Thyroid gland (tissue), 4 donors: Measurements from ENCODE around the gene TYSND1.

Experiments
- POLR2A ChIP-seq, 2 donors: fragments of 450-650 bp; IDR thresholded peaks; one replicate each; pipeline ENCODE4 v1.6.1; 2017; ENCODE audit warnings: antibody characterized with exemption in 2 of 2, mild to moderate bottlenecking in 2 of 2, moderate library complexity in 1 of 2
- TF ChIP-seq, protein P1 (sequence below), 6 experiments: fragments of 200-600 bp in 3 of 6; fragments of 450-650 bp in 3 of 6; sonication (generic) in 3 of 6; IDR thresholded peaks; one replicate each; pipeline ENCODE4 v1.5.1; 2016 to 2019; ENCODE audit warnings: antibody characterized with exemption in 6 of 6, mild to moderate bottlenecking in 2 of 6, inconsistent platforms in 1 of 6, moderate library complexity in 1 of 6

DNA sequence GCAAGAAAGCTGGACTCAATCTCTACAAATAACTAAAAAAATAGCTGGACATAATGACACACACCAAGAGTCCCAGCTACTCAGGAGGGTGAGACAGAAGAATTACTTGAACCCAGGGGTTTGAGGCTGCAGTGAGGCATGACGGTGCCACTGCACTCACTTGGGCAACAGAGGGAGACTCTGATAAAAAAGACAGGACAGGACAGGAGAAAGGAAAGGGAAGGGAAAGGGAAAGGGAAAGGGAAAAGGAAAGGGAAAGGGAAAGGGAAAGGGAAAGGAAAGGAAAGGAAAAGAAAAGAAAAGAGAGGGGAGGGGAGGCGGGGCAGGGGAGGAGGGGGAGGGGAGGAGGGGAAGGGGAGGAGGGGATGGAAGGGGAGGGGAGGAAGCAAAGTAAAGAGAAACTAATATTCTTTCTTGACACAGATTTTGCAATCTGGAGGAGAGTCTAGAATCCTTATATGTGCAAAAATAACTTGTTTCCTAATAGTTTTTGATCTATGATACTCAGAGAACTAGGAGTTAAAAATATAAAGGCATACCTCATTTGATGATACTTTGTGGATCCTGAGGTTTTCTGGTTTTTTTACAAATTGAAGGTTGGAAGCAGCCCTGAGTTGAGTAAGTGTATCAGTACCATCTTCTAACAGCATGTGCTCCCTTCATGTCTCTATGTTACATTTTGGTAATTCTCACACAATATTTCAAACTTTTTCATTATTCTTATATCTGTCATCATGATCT, 15.8 kb upstream of the TYSND1 start:
- no peak for TF ChIP-seq POLR2A (IDR thresholded peaks at IDR 0.05)
- TF ChIP-seq, protein P1, sequence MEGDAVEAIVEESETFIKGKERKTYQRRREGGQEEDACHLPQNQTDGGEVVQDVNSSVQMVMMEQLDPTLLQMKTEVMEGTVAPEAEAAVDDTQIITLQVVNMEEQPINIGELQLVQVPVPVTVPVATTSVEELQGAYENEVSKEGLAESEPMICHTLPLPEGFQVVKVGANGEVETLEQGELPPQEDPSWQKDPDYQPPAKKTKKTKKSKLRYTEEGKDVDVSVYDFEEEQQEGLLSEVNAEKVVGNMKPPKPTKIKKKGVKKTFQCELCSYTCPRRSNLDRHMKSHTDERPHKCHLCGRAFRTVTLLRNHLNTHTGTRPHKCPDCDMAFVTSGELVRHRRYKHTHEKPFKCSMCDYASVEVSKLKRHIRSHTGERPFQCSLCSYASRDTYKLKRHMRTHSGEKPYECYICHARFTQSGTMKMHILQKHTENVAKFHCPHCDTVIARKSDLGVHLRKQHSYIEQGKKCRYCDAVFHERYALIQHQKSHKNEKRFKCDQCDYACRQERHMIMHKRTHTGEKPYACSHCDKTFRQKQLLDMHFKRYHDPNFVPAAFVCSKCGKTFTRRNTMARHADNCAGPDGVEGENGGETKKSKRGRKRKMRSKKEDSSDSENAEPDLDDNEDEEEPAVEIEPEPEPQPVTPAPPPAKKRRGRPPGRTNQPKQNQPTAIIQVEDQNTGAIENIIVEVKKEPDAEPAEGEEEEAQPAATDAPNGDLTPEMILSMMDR (IDR thresholded peaks at IDR 0.05): no peak
